Measurements from ENCODE around the gene NOPCHAP1. TPM values are rescaled to one million over a fixed set of nuclear protein-coding genes. Genes with fewer than 3 reads are reported as not detected.

NOPCHAP1 gene
- total RNA-seq, 1 donor from 2014 or later = 13.3 TPM

DNA sequence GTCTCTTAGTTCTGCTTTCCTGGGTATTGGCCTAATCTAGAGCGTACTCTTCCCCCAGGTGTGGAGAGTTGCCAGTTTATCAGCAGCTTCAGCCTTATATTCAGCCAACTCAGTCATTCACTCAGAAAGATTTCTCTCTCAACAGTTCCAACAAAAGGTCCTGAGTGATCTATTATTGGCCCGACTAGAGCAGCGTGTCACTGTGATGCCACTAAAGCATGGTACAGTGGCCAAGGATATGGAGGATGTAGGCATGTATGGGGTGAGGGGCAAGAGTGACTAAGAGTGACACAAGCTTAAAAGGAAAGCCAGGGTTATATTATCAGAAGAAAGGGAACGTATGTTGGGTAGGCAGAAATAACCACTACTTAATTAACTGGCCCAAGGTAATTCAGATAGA, 4.8 kb downstream of the NOPCHAP1 start:
- TF ChIP-seq, protein P1, sequence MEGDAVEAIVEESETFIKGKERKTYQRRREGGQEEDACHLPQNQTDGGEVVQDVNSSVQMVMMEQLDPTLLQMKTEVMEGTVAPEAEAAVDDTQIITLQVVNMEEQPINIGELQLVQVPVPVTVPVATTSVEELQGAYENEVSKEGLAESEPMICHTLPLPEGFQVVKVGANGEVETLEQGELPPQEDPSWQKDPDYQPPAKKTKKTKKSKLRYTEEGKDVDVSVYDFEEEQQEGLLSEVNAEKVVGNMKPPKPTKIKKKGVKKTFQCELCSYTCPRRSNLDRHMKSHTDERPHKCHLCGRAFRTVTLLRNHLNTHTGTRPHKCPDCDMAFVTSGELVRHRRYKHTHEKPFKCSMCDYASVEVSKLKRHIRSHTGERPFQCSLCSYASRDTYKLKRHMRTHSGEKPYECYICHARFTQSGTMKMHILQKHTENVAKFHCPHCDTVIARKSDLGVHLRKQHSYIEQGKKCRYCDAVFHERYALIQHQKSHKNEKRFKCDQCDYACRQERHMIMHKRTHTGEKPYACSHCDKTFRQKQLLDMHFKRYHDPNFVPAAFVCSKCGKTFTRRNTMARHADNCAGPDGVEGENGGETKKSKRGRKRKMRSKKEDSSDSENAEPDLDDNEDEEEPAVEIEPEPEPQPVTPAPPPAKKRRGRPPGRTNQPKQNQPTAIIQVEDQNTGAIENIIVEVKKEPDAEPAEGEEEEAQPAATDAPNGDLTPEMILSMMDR (IDR thresholded peaks at IDR 0.05) = no peak
- no peak for TF ChIP-seq POLR2A (IDR thresholded peaks at IDR 0.05)
- no peak for TF ChIP-seq POLR2AphosphoS5 (IDR thresholded peaks at IDR 0.05; ENCODE audit: insufficient read depth in 1 of 2, low read depth in 1 of 2)
- Histone ChIP-seq H3K36me3 (peaks cover 0 to 48% of the 10 kb centered on the region in 2 donors), H3K4me1 (peaks cover 18% of the 10 kb centered on the region), H3K27ac (no peak overlapping the region), H3K4me3 (no peak overlapping the region), H3K27me3 (no peaks in the 10 kb centered on the region), H3K9me3 (no peaks in the 10 kb centered on the region)
- intact Hi-C loops (cut with DNase I) = no loop called here
- DNase-seq (ENCODE audit: extremely low spot score in 2 of 2) = no peak

DNA sequence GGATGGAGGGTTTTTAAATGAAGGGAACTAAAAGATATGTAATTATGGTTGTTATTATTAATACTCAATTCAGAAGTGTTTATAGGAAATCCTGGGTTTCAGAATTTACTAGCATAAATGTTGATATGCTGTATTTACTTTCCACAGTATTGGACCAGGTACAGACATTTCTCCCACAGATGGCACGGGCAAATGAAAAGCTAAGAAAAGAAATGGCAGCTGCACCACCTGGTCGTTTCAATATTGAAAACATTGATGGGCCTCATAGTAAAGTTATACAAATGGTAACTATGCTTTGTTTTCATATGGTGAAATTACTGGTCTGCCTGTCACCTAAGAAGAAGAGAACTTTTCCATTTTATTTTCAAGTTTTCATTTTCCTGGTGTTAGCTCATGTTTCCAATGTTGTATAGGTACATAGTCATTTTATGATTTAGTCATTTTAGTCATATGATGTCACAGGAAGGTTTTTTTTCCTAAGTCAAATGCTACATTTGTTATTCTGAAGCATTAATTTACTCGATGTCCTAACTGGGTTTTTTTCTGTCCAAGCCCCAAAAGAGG, 5.5 kb downstream of the NOPCHAP1 start:
- TF ChIP-seq, protein P1 (IDR thresholded peaks at IDR 0.05) = no peak
- TF ChIP-seq POLR2AphosphoS5 (IDR thresholded peaks at IDR 0.05; ENCODE audit: insufficient read depth in 1 of 2, low read depth in 1 of 2) (no peak), POLR2A (IDR thresholded peaks at IDR 0.05) (no peak)
- no peaks in the 10 kb centered on the region for H3K27me3 ChIP-seq
- H3K4me3 ChIP-seq = no peak overlapping the region
- H3K4me1 ChIP-seq = peaks cover 17% of the 10 kb centered on the region
- no peak overlapping the region for H3K27ac ChIP-seq
- intact Hi-C loops (cut with DNase I) = no loop called here
- DNase-seq (ENCODE audit: extremely low spot score in 2 of 2) = no peak
- H3K9me3 ChIP-seq = no peaks in the 10 kb centered on the region
- H3K36me3 ChIP-seq = peaks cover 0 to 49% of the 10 kb centered on the region in 2 donors

- H3K36me3 ChIP-seq = peaks cover 0 to 55% of the 10 kb centered on the region in 2 donors
- no peaks in the 10 kb centered on the region for H3K27me3 ChIP-seq
- H3K4me3 ChIP-seq = no peak overlapping the region
- intact Hi-C loops (cut with DNase I) = no loop called here
- no peaks in the 10 kb centered on the region for H3K9me3 ChIP-seq
- H3K4me1 ChIP-seq = no peaks in the 10 kb centered on the region
- no peak for DNase-seq (ENCODE audit: extremely low spot score in 2 of 2)
- no peak for TF ChIP-seq POLR2AphosphoS5 (IDR thresholded peaks at IDR 0.05; ENCODE audit: insufficient read depth in 1 of 2, low read depth in 1 of 2)
- TF ChIP-seq, protein P1 (IDR thresholded peaks at IDR 0.05) = no peak
- TF ChIP-seq POLR2A (IDR thresholded peaks at IDR 0.05) = no peak
- no peak overlapping the region for H3K27ac ChIP-seq
Measured at GRCh38 chr12:104994336-104994735, 8.2 kb downstream of the NOPCHAP1 start.

DNA sequence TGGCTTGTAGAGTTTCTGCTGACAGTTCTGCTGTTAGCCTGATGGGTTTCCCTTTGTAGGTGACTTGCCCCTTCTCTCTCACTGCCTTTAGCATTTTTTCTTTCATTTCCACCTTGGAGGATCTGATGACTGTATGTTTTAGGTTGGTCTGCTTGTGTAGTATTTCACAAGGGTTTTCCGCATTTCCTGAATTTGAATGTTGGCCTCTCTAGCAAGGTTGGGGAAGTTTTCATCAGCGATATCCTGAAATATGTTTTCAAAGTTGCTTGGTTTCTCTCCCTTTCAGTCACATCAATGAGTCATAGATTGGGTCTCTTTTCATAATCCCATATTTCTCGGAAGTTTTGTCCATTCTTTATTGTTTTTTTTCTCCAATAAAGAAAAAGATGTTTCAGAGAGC, 11.4 kb downstream of the NOPCHAP1 start:
- H3K9me3 ChIP-seq = no peaks in the 10 kb centered on the region
- H3K27me3 ChIP-seq = no peaks in the 10 kb centered on the region
- no peak for TF ChIP-seq POLR2A (IDR thresholded peaks at IDR 0.05)
- TF ChIP-seq, protein P1 (IDR thresholded peaks at IDR 0.05) = no peak
- no peak for TF ChIP-seq POLR2AphosphoS5 (IDR thresholded peaks at IDR 0.05; ENCODE audit: insufficient read depth in 1 of 2, low read depth in 1 of 2)
- intact Hi-C loops (cut with DNase I) = no loop called here
- no peak overlapping the region for H3K4me3 ChIP-seq
- no peak for DNase-seq (ENCODE audit: extremely low spot score in 2 of 2)
- no peaks in the 10 kb centered on the region for H3K4me1 ChIP-seq
- H3K27ac ChIP-seq = no peak overlapping the region
- H3K36me3 ChIP-seq = peaks cover 0 to 42% of the 10 kb centered on the region in 2 donors
